LNCaP clone FGC (cell line): ENCODE data around the gene KRT6B.

Experiments
- DNase-seq: peaks from one replicate; pipeline ENCODE4 v3.0.0-alpha.2; 2011; ENCODE audit warnings: low read depth
- H3K4me3 ChIP-seq: 2 replicates; pipeline ENCODE4 v1.5.1; 2011; ENCODE audit warnings: mild to moderate bottlenecking, low read depth, low read length, control low read depth
- TF ChIP-seq, protein P1 (sequence below): IDR thresholded peaks from 2 replicates; pipeline ENCODE4 v1.5.1; 2012; ENCODE audit warnings: mild to moderate bottlenecking; ENCODE audit not compliant: control insufficient read depth, insufficient read depth; ENCODE audit errors: extremely low read depth

Gene KRT6B

DNA sequence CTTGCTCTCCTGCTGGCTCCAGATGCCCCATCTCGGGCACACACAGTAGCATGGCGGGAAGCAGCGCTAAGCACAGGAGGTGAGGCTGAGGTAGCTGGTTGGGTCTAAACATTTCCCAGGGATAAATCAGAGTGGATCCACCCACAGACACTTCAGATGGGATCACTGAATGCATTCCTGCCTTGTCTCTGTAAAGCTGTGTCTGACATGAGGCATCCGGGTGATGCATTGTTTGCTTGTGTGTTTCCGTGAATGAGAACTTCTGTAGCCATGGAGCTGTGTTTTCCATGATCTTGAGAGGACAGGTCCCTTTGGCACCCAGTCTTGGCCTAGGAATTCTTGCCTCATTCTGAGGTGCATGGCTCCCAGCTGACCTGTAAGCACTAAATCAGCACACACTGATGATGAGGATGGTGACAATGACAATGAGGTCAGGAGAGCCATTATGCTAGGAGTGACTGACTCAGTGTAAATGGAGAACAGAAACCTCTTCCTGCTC is 11.1 kb downstream of the KRT6B start:
- TF ChIP-seq, protein P1, sequence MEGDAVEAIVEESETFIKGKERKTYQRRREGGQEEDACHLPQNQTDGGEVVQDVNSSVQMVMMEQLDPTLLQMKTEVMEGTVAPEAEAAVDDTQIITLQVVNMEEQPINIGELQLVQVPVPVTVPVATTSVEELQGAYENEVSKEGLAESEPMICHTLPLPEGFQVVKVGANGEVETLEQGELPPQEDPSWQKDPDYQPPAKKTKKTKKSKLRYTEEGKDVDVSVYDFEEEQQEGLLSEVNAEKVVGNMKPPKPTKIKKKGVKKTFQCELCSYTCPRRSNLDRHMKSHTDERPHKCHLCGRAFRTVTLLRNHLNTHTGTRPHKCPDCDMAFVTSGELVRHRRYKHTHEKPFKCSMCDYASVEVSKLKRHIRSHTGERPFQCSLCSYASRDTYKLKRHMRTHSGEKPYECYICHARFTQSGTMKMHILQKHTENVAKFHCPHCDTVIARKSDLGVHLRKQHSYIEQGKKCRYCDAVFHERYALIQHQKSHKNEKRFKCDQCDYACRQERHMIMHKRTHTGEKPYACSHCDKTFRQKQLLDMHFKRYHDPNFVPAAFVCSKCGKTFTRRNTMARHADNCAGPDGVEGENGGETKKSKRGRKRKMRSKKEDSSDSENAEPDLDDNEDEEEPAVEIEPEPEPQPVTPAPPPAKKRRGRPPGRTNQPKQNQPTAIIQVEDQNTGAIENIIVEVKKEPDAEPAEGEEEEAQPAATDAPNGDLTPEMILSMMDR, result no peak
- DNase-seq, result no peak
- H3K4me3 ChIP-seq, result no peak overlapping the region

DNA sequence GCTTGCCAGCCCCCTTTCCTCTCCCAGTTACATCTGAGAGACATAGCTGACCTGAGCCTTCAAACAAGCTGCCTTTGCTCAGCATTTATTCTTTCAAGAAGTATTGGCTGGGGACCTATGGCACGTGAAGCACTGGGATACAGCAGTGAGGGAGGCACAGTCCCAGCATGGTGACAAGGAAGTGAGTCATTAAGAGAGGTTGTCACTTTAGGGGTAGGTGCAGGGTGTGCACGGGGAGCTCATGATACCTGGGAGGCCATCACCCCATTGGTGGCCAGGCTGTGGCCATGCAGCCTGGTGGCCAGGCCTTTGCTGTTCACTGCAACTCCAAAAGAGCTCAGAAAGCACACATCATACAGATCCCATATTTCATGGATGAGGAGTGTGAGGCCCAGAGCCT is 12.1 kb downstream of the KRT6B start:
- DNase-seq, result no peak
- H3K4me3 ChIP-seq, result no peak overlapping the region
- TF ChIP-seq, protein P1, result no peak

DNA sequence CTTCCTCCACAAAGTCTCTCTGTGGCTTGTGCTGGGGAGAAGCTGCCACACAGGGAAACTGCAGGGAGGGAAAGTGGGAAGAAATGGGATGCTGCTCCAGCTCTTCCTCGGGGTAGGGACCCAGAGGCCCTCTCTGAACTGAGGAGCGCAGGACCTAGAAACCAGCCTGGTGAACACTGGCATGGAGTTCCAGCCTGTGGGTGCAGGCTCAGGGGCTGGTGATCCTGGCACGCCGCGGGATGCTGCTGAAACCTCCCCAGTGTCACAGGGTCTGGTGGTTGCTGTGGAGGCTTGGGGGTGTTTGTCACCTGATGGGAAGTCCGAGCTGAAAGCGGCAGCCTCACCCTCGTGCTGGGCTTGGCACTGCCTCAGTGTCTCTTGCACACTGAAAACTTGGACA is 12.5 kb downstream of the KRT6B start:
- no peak for DNase-seq
- H3K4me3 ChIP-seq, result no peak overlapping the region
- TF ChIP-seq, protein P1, result no peak

DNA sequence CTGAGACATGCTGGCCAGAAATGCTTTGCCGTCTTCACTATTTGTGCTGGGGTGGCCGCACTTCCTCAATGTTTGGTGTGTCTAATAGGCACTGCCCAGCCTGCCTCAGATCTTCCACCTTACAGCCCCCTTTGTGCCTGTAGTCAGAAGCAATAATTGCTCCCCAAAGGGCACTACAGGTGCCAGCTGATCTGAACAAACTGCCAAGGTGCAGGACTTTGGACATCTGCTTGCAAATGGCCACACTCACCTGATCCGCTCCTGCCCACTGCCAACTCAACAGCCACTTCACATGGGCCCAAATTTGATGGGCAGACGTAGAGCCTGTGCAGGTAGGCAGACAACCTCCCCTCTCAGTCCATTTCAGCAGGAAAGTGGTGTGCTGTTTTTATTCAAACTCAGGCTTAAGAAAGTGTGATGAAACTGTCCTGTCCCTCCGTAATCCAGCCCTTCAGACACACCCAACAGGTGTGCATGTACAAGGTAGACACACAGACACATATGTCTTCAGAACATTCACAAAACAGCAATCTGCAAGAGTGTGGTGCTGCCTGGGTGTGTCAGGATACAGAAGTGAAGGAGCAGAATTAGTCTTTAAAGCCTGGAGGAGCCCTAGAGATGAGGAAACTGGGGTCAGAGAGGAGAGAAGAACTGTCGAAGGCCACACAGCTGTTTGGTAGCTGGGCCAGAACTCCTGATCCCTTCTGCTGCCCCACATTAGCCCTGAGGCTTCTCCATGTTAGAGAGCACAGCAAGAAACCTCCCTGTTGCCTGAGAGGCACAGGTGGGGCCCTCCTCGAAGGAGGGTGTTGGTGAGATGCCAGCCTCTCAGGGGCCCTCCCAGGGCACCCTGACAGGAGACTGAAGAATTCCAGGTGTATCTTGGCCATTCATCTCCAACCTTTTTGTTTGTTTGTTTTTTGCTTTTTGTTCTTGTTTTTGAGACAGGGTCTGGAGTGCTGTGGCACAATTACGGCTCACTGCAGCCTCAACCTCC is 13.3 kb downstream of the KRT6B start:
- TF ChIP-seq, protein P1, result no peak
- no peak overlapping the region for H3K4me3 ChIP-seq
- no peak for DNase-seq

DNA sequence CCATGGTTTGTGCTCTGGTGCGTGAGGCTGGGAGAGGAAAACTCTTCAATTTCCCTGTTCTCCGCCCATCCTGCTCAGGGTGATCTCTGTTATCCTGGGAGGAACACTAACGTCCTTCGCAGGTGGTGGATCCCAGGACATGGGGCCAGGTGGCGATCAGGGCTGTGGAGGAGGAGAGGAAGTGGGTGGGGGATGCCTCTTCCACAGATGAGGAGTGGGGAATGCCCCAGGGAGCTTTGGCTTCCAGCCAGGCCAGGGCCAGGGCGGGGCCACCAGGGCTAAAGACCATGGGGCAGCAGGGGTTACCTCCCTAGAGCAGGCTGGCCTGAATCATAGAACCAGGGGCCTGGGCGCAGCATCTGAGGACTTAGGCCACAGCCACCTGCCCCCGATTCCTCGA is 14.4 kb downstream of the KRT6B start:
- TF ChIP-seq, protein P1, result no peak
- H3K4me3 ChIP-seq, result no peak overlapping the region
- no peak for DNase-seq

DNA sequence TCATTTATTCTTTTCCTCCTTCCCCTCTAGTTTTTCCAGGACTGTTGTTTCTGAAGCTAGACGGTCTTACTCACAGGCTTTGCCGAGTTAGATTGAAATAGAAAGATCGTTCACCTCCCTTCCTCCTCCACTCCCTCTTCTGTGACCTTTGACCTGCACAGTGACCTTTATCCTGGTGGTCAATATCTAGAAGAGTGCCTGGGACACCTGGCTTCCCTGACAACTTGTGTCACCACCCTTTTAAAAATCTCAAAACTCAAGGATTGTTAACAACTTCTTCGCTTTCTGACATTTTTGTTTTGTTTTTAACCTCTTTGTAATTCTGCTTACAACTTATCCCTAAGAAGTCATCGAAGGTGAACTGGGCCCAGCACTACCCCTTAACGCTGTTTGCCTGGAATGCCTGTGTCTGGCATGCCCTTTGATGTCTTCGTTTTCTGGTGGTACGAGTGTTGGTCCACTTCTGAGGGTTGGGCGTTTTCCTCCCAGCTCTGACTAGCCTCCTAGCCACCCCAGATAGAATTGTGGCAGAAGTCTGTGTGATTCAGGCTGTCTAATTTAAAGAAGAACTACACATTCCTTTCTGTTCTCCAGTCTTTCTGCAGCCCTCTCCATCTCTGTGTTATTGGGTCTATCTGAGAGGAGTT is 15.0 kb downstream of the KRT6B start:
- H3K4me3 ChIP-seq, result no peak overlapping the region
- TF ChIP-seq, protein P1, result no peak
- DNase-seq, result no peak
